GM21423 (cell line): ENCODE measurements around the gene ZFHX3.

Experiments used
- ATAC-seq: cut with Tn5 transposase; IDR thresholded peaks from one replicate; pipeline ENCODE4 v1.9.1; 2021; ENCODE audit warnings: mild to moderate bottlenecking, moderate library complexity; ENCODE audit not compliant: unreplicated experiment

The ZFHX3 gene

DNA sequence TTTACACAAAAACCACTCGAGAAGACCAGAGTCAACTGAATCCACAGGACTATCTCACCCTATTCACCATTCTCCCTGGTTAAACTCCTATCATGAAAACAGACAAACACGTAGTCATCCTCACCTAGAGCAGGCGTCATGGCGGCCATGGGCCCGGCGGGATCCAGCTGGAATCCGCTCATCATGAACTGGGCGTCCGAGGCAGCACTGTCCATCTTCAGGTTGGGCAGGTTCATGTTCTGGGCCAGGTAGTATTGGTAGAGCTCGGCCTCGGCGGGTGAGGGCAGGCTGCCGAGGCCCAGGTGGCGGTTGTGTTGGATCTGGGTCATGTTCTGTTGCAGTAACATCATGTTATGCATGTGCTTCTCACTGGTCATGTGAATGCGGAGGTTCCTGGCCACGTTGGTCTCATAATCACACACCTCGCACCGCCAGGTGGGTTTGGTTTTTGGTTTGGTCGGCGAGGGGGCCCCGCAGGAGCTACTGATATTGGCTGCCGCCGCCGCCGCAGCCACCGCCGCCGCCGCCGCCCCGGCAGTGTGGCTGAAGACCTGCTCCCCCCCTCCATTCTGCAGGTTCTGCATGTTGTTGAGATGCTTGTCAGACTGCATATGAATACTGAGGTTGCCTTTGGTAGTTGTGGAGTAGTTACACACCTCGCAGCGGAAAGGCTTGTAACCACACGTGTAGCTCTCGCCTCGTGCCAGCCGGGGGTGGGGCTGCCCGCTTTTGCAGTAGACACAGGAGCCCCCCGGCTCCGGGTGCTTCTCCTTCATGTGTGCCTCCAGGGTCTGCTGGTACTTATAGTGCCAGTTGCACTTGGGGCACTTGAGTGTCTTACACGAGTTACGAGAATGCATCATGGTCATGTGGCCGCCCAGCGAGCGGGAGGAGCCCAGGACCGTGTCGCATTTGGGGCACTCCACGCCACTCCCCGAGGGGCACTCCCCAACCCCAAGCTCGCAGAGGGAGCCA, 90.3 kb downstream of the ZFHX3 start:
- no peak for ATAC-seq

DNA sequence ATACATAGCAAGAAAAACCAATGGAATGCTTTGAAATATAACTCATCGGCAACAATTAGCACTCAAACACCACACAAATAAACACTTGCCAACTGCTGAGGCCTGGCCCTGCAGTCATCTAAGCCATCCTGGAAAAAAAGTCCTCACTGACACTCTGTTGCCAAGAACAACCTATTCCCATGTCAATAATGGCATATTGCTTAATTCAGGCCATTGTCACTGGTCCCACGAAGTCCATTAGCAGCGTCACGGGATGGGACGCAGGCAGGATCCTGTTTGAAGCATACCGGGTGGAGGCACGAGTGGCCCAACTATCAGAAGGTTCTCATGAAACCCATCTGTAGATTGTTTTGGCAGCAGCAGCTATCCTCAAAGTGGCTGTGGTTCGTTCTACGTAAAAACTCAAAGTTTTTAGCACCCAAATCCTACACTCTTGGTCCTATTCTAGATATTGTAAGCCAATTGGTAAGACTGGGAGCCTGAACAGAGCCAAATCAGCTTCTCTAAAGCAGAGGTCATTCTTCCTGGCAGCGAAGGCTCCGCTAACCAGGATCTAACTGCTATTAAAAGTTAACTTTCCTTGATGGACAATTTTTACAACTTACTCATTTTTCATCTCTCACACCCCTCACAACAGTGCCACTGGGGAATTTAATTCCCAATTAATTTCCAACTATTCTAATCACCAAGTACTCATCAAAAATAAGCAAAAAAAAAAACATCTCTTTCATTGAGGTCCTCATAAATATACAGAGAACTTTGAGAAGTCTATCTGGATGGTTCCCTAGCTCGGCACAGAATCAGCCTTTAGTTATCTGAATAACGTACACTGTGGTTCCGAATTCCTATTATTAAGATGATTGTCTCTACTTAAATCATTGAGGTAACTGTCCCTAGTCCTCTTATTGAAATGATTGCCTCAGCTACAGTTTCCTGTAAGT, 91.5 kb downstream of the ZFHX3 start:
- ATAC-seq: no peak

- ATAC-seq: no peak
These were observed 95.1 kb downstream of the ZFHX3 start for GRCh38 chr16:72952811-72953271.

GRCh38 chr16:72952404-72952803, 95.5 kb downstream of the ZFHX3 start:
- ATAC-seq: no peak

DNA sequence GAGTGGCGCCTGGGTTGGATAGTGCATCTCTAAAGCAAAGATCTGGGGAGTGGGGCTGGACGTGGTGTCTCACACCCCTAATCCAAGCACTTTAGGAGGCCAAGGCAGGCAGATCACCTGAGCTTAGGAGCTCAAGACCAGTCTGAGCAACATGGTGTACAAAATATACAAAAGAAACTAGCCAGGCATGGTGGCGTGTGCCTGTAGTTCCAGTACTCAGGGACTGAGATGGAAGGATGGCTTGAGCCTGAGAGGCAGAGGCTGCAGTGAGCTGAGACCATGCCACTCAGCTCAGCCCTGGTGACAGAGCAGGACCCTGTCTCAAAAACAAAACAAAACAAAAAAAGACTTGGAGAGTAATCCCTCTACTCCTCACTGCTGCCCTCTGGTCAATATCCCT, 96.0 kb downstream of the ZFHX3 start:
- ATAC-seq: no peak

DNA sequence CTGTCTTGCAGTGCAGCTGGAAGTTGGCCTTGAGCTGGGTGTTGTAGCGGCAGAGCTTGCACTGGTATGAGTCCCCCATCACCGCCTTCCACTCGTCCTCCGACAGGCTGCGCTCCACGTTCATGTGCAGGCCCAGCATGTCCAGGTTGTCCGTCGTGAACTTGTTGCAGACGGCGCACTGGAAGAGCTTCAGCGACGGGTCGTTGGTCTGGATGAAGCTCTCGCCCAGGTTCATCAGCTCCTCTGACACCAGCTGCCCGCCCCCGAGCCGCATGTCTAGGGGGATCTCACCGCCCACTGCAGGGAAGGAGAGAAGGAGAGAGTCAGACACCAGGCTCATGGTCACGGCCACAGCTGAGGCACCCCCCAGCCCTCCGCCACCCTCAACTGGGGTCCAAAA, 97.3 kb downstream of the ZFHX3 start:
- no peak for ATAC-seq

DNA sequence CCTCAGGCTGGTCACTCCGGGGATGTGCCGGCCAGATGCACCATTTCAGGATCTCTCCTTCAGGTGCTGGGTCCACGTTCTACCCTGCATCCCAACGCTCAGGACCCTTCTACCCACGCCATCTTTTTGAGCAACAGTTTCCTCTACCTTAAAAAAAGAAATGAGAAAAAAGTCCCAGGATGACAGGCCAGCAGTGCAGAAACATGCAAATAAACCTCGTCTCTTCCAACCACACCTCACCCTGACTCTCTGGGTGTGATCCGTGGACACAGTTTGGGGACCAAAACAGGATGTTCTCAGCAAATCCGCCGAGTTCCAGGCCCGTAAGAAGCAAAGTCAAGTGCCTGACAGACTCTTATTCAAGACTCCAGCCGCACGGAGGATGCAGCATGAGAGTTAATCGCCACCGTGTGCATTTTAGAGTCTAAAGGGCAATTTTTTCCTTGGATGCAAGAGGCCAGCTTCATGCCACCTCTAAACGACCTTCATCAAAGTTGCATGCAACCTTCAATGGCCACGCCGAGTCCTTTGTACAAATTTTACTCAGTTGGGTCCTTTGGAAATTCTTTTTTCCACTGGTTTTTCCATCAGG, 99.6 kb downstream of the ZFHX3 start:
- no peak for ATAC-seq

DNA sequence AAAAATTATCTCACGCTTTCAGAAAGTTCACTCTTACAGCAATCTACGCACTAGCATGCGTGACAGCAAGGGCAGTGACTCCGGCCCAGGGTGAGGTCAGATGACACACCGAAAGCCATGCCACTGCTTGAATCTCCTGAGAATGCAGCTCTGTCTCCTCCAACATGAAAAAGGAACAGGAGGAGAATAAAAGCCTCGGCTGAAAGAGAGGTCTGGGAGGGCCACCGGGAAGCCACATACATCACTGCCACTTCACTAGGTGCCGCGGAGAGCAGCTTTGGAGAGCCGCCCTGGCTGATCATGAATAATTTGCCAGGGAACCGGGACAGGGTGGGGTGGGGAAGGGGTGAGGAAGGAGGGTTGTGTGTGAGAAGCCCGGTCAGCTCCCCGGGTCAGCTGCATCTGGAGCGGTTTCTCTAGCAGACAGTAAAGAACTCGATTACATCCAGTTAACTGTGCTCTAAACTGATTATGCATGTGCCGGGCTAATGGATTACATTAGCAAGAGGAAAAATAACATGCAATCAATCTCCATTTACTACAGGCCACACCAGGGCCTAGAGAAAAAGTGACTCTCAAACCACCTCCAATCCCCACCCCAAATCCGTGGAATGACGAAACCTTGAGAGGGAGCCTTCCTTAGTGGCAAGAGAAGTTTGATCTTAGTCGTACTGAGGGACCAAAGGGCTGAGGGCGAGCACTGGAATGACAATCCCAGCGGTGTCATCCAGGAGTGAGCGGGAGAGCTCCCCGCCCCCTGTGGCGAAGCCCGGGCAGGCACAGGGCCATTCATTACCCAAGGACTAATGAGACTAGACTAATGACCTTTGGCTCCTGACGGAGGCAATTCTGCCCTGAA, 100.3 kb downstream of the ZFHX3 start:
- no peak for ATAC-seq

DNA sequence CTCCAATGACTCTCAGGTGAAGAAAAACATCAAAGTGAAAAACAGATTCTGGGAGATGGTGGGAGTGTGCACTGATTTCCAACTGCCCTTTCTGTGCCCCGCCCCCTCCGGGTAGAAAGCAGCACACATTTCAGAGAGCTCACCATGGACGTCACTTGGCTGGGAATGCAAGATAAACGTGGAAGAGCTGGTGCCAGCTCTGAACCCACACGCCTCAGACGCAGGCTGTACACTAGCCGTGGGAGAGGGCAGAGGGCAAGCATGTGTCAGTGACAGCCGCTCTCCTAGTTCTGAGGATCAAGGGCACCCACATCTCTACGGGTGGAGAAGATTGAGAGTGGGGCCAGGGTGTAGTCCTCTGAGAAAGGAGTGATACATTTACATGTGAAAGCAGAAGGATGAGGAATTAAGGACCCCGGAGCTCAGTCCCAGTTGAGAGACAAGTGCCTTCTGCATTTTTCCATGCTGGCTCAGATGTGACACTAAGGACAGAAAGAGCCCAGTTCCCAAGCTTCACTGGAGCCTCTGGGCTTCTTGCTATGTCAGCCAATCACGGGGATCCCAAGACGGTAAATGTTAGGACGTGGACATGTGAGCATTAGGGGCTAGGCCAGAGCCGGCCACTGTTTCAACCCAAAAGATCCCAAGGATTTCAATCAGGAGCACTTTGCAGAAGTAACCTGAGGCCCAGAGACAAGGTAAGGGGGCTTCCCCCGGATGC, 101.3 kb downstream of the ZFHX3 start:
- no peak for ATAC-seq

GRCh38 chr16:72946063-72946462, 101.9 kb downstream of the ZFHX3 start:
- no peak for ATAC-seq

DNA sequence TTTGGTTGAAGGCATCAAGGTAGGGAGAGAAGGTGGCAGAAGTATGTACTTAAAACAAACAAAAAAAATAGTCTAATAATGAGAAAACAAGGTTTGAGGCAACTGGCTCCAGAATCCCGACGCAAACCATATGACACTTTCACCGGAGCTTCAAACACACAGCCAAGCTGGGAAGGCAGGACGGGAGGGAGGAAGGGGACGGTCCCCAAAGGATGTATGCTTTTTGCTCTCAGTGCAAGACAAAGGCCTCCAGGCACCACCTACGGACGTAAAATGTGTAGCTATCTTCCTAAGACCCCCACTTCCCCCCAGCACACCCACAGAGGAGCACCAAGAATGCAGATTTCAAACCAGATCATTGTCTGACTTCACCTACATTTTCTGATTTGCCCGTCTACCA, 102.3 kb downstream of the ZFHX3 start:
- ATAC-seq: no peak

DNA sequence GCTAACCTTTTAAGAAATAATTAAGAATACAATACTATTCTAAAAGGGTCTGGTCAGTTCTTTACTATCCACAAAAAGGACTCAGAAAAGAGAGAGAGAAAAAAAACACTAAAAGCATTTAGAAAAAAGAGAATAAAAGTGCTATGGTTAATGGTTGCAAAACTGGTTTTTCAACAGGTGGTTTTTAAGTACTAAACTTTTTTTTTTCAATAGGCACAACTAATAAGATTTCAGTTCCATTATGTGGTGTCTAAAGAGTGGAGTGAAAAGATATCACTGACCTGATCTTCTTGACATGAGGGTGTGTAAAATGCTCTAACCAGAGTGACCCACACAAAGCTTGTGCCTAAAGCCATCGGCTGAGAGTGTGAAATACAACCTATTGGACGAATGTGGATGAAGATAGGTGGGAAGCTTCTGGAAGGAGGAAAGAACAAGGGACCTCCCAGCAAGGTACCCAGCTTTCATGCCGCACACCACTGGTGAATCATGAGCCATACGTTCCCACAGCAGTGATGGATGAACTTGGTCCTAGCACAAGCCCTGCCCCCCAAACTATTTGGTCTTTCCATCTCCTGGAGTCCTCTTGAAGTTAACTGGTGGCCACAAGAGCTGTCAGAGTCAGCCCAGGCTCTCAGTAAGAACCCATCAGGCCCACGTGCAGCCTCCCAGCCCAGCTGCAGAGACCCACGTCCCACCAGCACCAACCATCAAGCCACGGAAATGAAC, 103.0 kb downstream of the ZFHX3 start:
- ATAC-seq: no peak

- no peak for ATAC-seq
These were observed 105.9 kb downstream of the ZFHX3 start for GRCh38 chr16:72942021-72942420.

DNA sequence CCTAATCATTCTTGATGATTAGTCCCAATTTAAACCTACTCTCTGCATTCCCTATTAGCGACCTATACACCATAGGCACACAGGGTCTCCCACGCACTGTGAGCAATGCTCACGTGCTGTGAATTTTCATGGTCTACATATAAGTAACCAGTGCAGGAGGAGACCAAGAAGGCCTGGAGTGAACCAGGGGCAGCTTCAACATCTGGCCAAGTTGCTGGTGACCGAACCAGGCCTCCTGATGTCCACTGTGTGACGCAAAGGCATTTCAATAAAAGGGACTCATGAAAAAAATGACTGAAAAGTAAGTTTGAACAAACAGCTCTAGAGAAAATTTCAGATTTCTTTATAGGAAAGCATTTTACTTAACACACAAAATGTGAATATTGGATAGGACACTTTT, 107.0 kb downstream of the ZFHX3 start:
- ATAC-seq: no peak

DNA sequence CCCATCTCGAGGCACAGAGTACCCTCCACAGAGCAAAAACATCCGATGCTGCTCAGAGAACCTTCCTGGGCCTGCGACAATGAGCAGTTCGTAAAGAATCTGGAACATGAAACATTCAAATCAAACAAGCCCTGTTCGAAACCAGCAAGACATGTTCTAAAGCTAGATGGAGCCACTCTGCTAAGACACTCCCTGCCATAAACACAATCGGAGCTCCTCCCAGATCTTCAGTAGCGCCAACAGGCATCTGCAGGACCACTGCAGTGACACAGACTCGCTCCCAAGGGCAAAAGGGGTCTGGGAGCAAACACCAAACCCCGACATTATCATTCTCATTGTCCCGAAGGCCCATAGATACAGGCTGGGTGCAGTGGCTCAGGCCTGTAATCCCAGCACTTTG, 108.7 kb downstream of the ZFHX3 start:
- ATAC-seq: no peak

- ATAC-seq: no peak
These were observed 109.1 kb downstream of the ZFHX3 start for GRCh38 chr16:72938795-72939164.

- no peak for ATAC-seq
These were observed 109.8 kb downstream of the ZFHX3 start for GRCh38 chr16:72937916-72938794.

- ATAC-seq: no peak
These were observed 110.6 kb downstream of the ZFHX3 start for GRCh38 chr16:72937360-72937759.
